ENCODE data around the gene RIPK4.

RIPK4 gene

GRCh38 chr21:41743321-41744027 lies 23.4 kb downstream of the RIPK4 start:
- no peak for TF ChIP-seq CTCF (IDR thresholded peaks at IDR 0.05; ENCODE audit: low read depth, low read length)
- DNase-seq (ENCODE audit: extremely low read depth, low read depth), result no peak

DNA sequence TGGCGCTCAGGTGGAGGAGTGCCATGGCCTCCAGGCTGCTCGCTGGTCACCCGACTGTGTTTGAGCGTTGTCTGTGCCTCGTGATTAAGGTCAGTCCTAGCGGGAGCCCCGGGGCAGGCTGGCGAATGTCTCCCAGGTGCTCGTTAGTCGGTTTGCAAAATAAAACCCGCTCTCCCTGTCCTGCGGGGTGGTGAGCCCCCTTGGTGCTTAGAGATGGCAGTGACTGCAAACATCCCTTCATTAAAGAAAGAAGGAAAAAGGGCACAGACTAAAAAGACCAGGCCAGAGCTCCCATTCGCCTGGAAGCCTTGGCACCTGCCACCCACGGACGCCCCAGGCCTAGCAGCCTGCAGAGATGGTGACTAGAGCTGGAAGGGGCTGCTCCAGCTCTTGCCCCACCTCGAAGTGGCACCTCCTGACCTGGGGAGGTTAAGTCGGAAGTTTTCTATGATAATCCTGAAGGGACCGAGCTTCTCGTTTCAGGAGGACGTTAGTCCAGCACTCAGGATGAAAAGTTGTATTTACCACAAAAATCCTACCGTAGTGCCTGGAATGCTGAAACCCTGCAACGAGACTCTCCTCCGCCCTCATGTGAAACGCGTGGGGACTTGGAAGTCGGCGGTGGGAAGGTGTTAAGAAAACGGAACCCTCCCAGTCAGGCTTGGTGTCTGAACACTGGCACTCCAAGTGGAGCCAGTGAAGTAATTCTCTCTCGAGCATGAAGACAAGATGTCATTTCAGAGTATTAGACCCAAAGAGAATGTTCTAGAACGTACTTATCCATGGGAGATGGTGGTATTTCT lies 24.6 kb downstream of the RIPK4 start:
- TF ChIP-seq CTCF (IDR thresholded peaks at IDR 0.05; ENCODE audit: low read depth, low read length), result no peak
- DNase-seq (ENCODE audit: extremely low read depth, low read depth), result no peak

- no peak for TF ChIP-seq CTCF (IDR thresholded peaks at IDR 0.05; ENCODE audit: low read depth, low read length)
- no peak for DNase-seq (ENCODE audit: extremely low read depth, low read depth)
These were observed 25.4 kb downstream of the RIPK4 start for GRCh38 chr21:41741253-41742072.

DNA sequence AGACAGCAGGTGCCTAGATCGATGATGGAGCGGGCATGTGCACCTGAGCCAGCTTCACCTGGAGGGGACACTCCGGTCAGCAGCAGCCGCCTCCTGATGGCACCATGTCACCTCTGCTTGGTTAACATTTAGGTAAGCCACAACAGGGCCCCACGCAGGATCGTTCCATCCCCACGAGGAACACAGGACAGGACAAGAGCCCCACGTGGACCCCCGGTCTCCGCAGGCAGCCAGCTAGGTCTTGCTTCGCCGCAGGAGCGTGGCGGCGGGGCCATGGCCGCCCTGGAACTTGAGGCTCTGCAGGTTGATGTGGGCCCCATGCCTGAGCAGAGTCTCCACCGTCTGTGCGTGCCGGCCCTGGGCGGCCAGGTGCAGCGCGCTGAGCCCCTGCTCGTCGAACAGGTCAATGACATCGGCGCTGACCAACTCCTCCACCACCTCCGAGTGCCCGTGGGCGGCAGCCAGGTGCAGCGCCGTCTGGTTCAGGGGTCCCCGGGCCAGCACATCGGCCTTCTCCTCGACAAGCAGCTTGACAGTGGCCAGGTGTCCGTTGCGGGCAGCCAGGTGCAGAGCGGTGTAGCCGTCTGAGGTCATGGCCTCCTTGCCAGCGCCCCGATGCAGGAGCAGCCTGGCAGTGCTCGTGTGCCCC lies 26.1 kb downstream of the RIPK4 start:
- no peak for TF ChIP-seq CTCF (IDR thresholded peaks at IDR 0.05; ENCODE audit: low read depth, low read length)
- DNase-seq (ENCODE audit: extremely low read depth, low read depth), result no peak

DNA sequence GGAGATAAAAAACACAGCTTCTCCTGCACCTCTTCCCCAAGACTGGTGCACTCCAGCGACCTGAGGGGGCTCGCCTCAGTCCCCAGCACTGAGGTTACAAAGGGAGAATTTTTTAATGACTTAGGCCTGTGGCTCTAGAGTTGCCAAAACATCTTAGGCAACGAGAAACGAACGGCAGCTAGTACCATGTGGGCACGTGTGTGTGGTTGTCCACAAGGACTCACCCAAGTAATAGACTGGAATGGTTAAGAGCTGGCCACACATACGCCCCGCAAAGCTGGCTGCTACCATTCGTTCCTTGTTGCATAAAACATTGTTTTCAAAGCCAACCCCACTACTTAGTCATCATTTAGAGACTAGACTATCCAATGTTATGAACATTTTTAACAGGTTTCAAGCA lies 26.9 kb downstream of the RIPK4 start:
- DNase-seq (ENCODE audit: extremely low read depth, low read depth), result no peak
- no peak for TF ChIP-seq CTCF (IDR thresholded peaks at IDR 0.05; ENCODE audit: low read depth, low read length)

- TF ChIP-seq CTCF (IDR thresholded peaks at IDR 0.05; ENCODE audit: low read depth, low read length), result no peak
These were observed 27.8 kb downstream of the RIPK4 start for GRCh38 chr21:41739011-41739410.

More at GRCh38 chr21:41739011-41739410, 27.8 kb downstream of the RIPK4 start:
- DNase-seq (ENCODE audit: extremely low read depth, low read depth), result no peak

Measured in AG09319 (cell line).